Neural crest cell (in vitro differentiated cells): ENCODE results near the gene OLFML2A. TPM values are rescaled to one million over a fixed set of nuclear protein-coding genes. Genes with fewer than 3 reads are reported as not detected.

Source experiments
- DNase-seq: peaks from one replicate; pipeline ENCODE4 v3.0.0; 2021; ENCODE audit warnings: low read depth, mixed read lengths, low spot score
- H3K27ac Mint-ChIP-seq: one replicate; pipeline ENCODE4 v1.8.0; 2021; ENCODE audit warnings: mild to moderate bottlenecking, mixed read lengths; ENCODE audit not compliant: unreplicated experiment
- H3K27me3 Mint-ChIP-seq: 2 replicates; pipeline ENCODE4 v1.8.0; 2021; ENCODE audit warnings: low read depth, mild to moderate bottlenecking, mixed read lengths
- H3K36me3 Mint-ChIP-seq: 2 replicates; pipeline ENCODE4 v1.8.0; 2021; ENCODE audit warnings: low read depth, mild to moderate bottlenecking, mixed read lengths
- H3K4me1 Mint-ChIP-seq: 2 replicates; pipeline ENCODE4 v1.8.0; 2021; ENCODE audit warnings: mixed read lengths
- H3K4me3 Mint-ChIP-seq: one replicate; pipeline ENCODE4 v1.8.0; 2021; ENCODE audit warnings: mild to moderate bottlenecking, mixed read lengths
- H3K9me3 Mint-ChIP-seq: 2 replicates; pipeline ENCODE4 v1.8.0; 2021; ENCODE audit warnings: mixed read lengths
- CTCF ChIP-seq: fragments of 200-600 bp; sonication (generic); conservative IDR thresholded peaks from 2 replicates; pipeline ENCODE4 v1.5.0; 2021; ENCODE audit warnings: antibody characterized with exemption, mild to moderate bottlenecking
- total RNA-seq: library from RNA; stranded (reverse); gene quantifications from 2 replicates; pipeline ENCODE4 v1.2.1, GENCODE V29; 2021

OLFML2A gene
- total RNA-seq, 1 donor from 2014 or later = 0.14 TPM

DNA sequence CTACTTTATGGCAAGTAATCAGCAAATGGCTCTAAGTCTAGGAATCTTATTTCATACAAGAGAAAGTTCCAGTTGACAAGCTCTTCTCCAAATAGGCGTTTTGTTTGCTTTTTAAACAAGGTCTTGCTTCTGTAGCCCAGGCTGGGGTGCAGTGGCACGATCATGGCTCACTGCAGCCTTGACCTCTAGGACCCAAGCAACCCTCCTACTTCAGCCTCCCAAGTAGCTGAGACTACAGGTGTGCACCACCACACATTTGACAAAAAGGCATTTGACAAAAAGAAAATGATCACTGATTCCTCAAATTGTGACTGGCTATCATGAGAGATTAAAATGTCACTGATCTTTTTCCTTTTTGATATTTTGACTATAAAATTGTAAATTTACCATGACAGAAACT lies 37.6 kb upstream of the OLFML2A start:
- H3K9me3 Mint-ChIP-seq = no peaks in the 10 kb centered on the region
- no peak for TF ChIP-seq CTCF
- no peak overlapping the region for H3K4me3 Mint-ChIP-seq
- H3K27me3 Mint-ChIP-seq = no peaks in the 10 kb centered on the region
- no peaks in the 10 kb centered on the region for H3K36me3 Mint-ChIP-seq
- H3K4me1 Mint-ChIP-seq = peaks cover 15% of the 10 kb centered on the region
- H3K27ac Mint-ChIP-seq = no peak overlapping the region
- DNase-seq = no peak

- Mint-ChIP-seq H3K4me1 (peaks cover 11% of the 10 kb centered on the region), H3K4me3 (no peak overlapping the region), H3K27me3 (no peaks in the 10 kb centered on the region), H3K27ac (no peak overlapping the region), H3K9me3 (no peaks in the 10 kb centered on the region), H3K36me3 (no peaks in the 10 kb centered on the region)
- TF ChIP-seq CTCF = no peak
- DNase-seq = no peak
Measured at GRCh38 chr9:124741149-124741548, 35.8 kb upstream of the OLFML2A start.

- no peak for TF ChIP-seq CTCF
Measured at GRCh38 chr9:124741662-124742061, 35.3 kb upstream of the OLFML2A start.

GRCh38 chr9:124742940-124743339 lies 34.0 kb upstream of the OLFML2A start:
- H3K27me3 Mint-ChIP-seq = no peaks in the 10 kb centered on the region
- no peaks in the 10 kb centered on the region for H3K36me3 Mint-ChIP-seq
- no peak overlapping the region for H3K27ac Mint-ChIP-seq

More at GRCh38 chr9:124741662-124742061, 35.3 kb upstream of the OLFML2A start:
- DNase-seq = no peak
- Mint-ChIP-seq H3K4me1 (peaks cover 11% of the 10 kb centered on the region), H3K27ac (peak overlapping the region; percentile 10), H3K4me3 (no peak overlapping the region), H3K27me3 (no peaks in the 10 kb centered on the region), H3K9me3 (no peaks in the 10 kb centered on the region), H3K36me3 (no peaks in the 10 kb centered on the region)

DNA sequence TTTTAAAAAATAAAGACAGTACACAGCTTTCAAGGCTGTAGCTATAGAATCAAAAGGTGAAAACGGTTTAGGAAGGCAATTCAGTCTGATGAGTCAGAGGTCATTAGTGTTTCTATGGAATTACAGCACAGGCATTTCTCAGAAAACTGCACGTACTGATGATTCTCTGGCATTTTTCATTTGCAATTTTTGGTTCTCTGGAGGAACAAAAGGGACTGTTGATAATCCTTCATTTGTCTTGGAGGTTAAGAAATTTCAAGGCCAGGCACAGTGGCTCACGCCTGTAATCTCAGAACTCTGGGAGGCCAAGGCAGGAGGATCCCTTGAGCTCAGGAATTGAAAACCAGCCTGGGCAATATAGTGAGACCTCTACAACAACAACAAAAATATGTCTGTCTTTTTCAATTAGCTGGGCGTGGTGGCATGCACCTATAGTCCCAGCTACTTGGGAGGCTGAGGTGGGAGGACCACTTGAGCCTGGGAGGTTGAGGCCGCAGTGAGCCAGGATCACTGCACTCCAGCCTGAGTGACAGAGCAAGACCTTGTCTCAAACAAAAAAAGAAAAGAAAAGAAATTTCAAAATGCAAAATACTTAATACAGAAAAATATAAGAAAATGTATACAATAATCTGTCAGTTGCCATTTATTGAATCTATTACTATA lies 33.1 kb upstream of the OLFML2A start:
- H3K9me3 Mint-ChIP-seq = no peaks in the 10 kb centered on the region
- no peaks in the 10 kb centered on the region for H3K27me3 Mint-ChIP-seq
- no peaks in the 10 kb centered on the region for H3K36me3 Mint-ChIP-seq
- H3K27ac Mint-ChIP-seq = no peak overlapping the region
- peaks cover 11% of the 10 kb centered on the region for H3K4me1 Mint-ChIP-seq
- TF ChIP-seq CTCF = no peak
- H3K4me3 Mint-ChIP-seq = no peak overlapping the region
- DNase-seq = no peak

More at GRCh38 chr9:124742940-124743339, 34.0 kb upstream of the OLFML2A start:
- Mint-ChIP-seq H3K4me1 (peaks cover 11% of the 10 kb centered on the region), H3K4me3 (no peak overlapping the region), H3K9me3 (no peaks in the 10 kb centered on the region)
- DNase-seq = no peak
- TF ChIP-seq CTCF = no peak
